ENCODE results near the gene CLK3. TPM values are rescaled to one million over a fixed set of nuclear protein-coding genes. Genes with fewer than 3 reads are reported as not detected.

The CLK3 gene
- total RNA-seq, 4 donors from 2014 or later, result 96.7 to 230 (median 117) TPM

DNA sequence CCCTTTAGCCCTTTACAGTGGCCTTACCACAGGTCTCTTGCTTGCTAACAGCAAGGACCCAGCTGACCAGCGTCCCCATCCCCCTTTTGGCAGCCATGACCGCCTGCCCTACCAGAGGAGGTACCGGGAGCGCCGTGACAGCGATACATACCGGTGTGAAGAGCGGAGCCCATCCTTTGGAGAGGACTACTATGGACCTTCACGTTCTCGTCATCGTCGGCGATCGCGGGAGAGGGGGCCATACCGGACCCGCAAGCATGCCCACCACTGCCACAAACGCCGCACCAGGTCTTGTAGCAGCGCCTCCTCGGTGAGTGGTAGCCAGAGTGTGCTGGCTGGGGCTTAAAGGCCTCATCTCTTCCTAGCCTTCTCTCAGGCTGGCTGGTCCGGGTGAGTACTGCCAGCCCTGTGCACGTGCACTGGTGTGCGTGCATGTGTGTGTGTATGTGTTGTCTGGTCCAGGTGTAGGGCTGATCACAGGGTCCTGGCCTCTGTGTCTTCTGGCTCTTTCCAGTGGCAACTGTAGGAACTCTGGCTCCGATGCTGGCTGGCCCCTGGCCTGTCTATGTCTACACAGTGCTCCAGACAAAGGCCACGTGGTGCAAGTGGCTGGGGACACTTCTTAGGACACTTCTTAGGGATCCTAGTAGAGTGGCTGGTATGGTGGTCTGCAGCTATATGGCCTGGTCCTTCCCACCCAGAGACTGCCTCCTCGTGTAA lies 4.4 kb downstream of the CLK3 start:
- WGBS, 2 donors, result 86 to 91% methylated on average over 27 of the region's 27 CpGs
- TF ChIP-seq, protein P1, sequence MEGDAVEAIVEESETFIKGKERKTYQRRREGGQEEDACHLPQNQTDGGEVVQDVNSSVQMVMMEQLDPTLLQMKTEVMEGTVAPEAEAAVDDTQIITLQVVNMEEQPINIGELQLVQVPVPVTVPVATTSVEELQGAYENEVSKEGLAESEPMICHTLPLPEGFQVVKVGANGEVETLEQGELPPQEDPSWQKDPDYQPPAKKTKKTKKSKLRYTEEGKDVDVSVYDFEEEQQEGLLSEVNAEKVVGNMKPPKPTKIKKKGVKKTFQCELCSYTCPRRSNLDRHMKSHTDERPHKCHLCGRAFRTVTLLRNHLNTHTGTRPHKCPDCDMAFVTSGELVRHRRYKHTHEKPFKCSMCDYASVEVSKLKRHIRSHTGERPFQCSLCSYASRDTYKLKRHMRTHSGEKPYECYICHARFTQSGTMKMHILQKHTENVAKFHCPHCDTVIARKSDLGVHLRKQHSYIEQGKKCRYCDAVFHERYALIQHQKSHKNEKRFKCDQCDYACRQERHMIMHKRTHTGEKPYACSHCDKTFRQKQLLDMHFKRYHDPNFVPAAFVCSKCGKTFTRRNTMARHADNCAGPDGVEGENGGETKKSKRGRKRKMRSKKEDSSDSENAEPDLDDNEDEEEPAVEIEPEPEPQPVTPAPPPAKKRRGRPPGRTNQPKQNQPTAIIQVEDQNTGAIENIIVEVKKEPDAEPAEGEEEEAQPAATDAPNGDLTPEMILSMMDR (IDR thresholded peaks at IDR 0.05), result no peak
- TF ChIP-seq POLR2A (IDR thresholded peaks at IDR 0.05), result no peak
- DNase-seq (ENCODE audit: low spot score in 2 of 2), result no peak
- intact Hi-C loops (cut with DNase I; ENCODE audit: low total_unique reads), result no loop called here
- H3K4me3 ChIP-seq (ENCODE audit: low read depth, poor library complexity, severe bottlenecking), result no peak overlapping the region

DNA sequence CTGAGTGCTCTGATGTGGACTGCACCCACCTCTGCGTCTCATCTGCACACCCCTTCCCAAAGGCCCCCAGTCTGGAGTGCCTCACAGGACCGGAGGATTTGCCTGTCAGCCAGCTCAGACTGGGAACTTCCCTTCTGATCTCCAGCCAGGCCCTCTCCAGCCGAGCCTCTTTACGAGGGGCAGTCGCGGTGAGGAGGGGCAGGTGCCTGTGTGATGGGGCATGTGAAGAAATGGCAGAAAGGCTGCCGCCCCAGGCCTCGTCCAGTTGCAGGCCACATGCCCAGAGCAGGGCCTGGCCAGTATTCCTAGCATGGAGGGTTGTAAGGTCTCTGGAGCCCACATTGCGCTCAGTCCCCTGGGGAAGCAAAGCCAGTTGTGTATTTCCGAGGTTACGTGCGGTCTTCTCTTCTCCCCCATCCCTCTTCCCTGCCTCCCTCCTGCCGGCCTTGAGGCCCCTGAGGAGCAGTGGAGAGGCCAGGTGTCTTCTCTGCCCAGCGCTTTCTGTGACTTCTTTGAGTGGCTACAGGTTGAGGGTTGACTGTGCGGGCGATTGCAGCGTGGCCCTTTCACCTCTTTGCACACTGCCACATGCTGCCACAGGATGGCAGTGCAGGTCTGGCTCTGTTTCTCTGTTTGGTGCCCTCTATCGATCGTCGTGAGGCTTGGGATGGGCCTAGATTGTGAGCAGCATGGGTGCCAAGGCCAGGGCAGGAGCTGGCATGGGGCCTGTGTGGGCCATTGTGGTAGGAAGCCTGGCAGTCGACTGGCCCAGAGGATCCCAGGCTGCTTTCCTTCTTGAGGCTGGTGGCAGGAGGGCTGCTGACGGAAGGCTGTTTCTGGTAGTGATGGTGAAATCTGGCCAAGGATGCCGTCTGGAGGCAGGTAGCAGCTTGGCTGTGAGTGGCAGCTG lies 5.3 kb downstream of the CLK3 start:
- intact Hi-C loops (cut with DNase I; ENCODE audit: low total_unique reads), result no loop called here
- peak; percentile 45 to 89 for DNase-seq (ENCODE audit: low spot score in 2 of 2)
- WGBS, 2 donors, result 52 to 53% methylated on average over 22 to 23 of the region's 23 CpGs
- TF ChIP-seq POLR2A (IDR thresholded peaks at IDR 0.05), result no peak
- TF ChIP-seq, protein P1 (IDR thresholded peaks at IDR 0.05), result peak in 1 of 3 donors; percentile 19
- H3K4me3 ChIP-seq (ENCODE audit: low read depth, poor library complexity, severe bottlenecking), result no peak overlapping the region

DNA sequence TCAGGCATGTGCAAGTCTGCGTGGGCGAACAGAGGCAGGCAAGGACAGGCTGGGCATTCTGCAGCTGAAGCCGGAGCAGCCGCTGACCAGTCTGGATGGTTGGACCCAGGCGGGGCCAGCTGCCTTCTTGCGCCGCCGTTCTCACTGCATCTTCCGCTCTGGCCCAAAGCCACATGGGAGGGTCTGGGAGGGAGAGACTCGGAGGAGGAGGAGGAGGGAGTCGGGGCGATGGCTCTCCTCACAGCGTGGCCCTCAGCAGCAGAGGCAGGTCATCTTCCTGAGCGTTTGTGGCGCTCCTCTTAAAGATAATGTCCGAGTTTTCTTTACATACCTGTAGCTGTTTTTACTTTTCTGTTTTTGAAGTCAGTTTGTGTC lies 5.9 kb downstream of the CLK3 start:
- no peak overlapping the region for H3K4me3 ChIP-seq (ENCODE audit: low read depth, poor library complexity, severe bottlenecking)
- WGBS, 2 donors, result 72 to 77% methylated on average over 8 to 16 of the region's 16 CpGs
- no peak for TF ChIP-seq POLR2A (IDR thresholded peaks at IDR 0.05)
- TF ChIP-seq, protein P1 (IDR thresholded peaks at IDR 0.05), result no peak
- intact Hi-C loops (cut with DNase I; ENCODE audit: low total_unique reads), result no loop called here
- DNase-seq (ENCODE audit: low spot score in 2 of 2), result no peak

GRCh38 chr15:74621936-74622335 lies 6.3 kb downstream of the CLK3 start:
- 88 to 90% methylated on average over 21 of the region's 21 CpGs for WGBS, 2 donors
- no peak for DNase-seq (ENCODE audit: low spot score in 2 of 2)
- intact Hi-C loops (cut with DNase I; ENCODE audit: low total_unique reads), result no loop called here
- TF ChIP-seq, protein P1 (IDR thresholded peaks at IDR 0.05), result no peak
- no peak for TF ChIP-seq POLR2A (IDR thresholded peaks at IDR 0.05)
- no peak overlapping the region for H3K4me3 ChIP-seq (ENCODE audit: low read depth, poor library complexity, severe bottlenecking)

DNA sequence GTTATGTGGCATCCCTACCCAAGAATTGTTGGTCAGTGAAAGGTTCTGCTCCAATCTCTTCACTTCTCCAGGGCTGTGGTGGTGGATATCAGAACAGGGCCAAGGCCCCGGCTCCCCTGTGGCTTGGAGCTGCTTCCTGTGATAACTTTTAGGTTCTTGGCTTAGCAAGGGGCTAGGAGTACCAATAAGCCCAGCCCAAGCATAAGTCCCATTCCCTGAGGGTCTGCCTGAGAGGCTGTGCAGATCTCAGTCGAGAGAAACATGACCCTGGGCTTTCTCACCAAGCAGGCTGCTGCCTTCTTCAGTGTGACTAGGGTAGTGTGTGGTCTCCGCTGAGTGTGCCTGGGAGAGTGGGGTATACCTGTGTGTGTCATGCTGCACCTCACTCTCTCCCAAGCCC lies 7.1 kb downstream of the CLK3 start:
- intact Hi-C loops (cut with DNase I; ENCODE audit: low total_unique reads), result no loop called here
- TF ChIP-seq, protein P1 (IDR thresholded peaks at IDR 0.05), result no peak
- TF ChIP-seq POLR2A (IDR thresholded peaks at IDR 0.05), result no peak
- DNase-seq (ENCODE audit: low spot score in 2 of 2), result no peak
- no peak overlapping the region for H3K4me3 ChIP-seq (ENCODE audit: low read depth, poor library complexity, severe bottlenecking)
- 75 to 85% methylated on average over 2 to 3 of the region's 3 CpGs for WGBS, 2 donors
